Stomach (tissue), 9 donors: ENCODE results near the gene KRTAP10-9. TPM values are rescaled to one million over a fixed set of nuclear protein-coding genes. Genes with fewer than 3 reads are reported as not detected.

ENCODE experiments used
- DNase-seq, 2 donors: peaks; one replicate each; pipeline versions ENCODE4 v3.0.0 to v3.0.0-alpha.2; 2013 to 2019
- H3K27ac ChIP-seq, 5 donors: fragments of 200-600 bp in 4 of 5; sonication (generic) in 4 of 5; one replicate each; pipeline ENCODE4 v1.5.1; 2013 to 2019; ENCODE audit warnings: mild to moderate bottlenecking in 1 of 5, moderate library complexity in 1 of 5
- H3K27me3 ChIP-seq, 3 donors: fragments of 200-600 bp; sonication (generic); one replicate each; pipeline ENCODE4 v1.5.1; 2017 to 2019; ENCODE audit warnings: mixed run types in 1 of 3
- H3K36me3 ChIP-seq, 4 donors: fragments of 200-600 bp; sonication (generic); 1 replicate in 3 of 4; 2 replicates in 1 of 4; pipeline ENCODE4 v1.5.1; 2016 to 2019
- H3K4me1 ChIP-seq, 4 donors: fragments of 200-600 bp; sonication (generic); one replicate each; pipeline ENCODE4 v1.5.1; 2016 to 2019
- H3K4me3 ChIP-seq, 4 donors: fragments of 200-600 bp; sonication (generic) in 3 of 4; one replicate each; pipeline ENCODE4 v1.5.1; 2016 to 2019; ENCODE audit warnings: mild to moderate bottlenecking in 1 of 4
- H3K9me3 ChIP-seq, 4 donors: fragments of 200-600 bp; sonication (generic); one replicate each; pipeline ENCODE4 v1.5.1; 2016 to 2019
- CTCF ChIP-seq, 7 experiments: fragments of 450-650 bp in 4 of 7; fragments of 200-600 bp in 3 of 7; sonication (generic) in 3 of 7; IDR thresholded peaks; one replicate each; pipeline ENCODE4 v1.5.1; 2016 to 2019; ENCODE audit warnings: antibody characterized with exemption in 7 of 7, control low read depth in 2 of 7, mild to moderate bottlenecking in 1 of 7
- EP300 ChIP-seq: sonication (generic); formaldehyde crosslinking; IDR thresholded peaks from one replicate; pipeline ENCODE4 v1.6.1; 2017; ENCODE audit warnings: antibody characterized with exemption
- POLR2A ChIP-seq, 4 donors: fragments of 450-650 bp; IDR thresholded peaks; one replicate each; pipeline ENCODE4 v1.6.1; 2016; ENCODE audit warnings: antibody characterized with exemption in 4 of 4, control low read depth in 2 of 4, mild to moderate bottlenecking in 1 of 4, moderate library complexity in 1 of 4
- POLR2AphosphoS5 ChIP-seq, 3 donors: sonication (generic); formaldehyde crosslinking; IDR thresholded peaks; one replicate each; pipeline ENCODE4 v1.6.1; 2016; ENCODE audit warnings: antibody characterized with exemption in 3 of 3
- WGBS, 5 donors: extraction: QIAGEN DNeasy Blood & Tissue Kit in 3 of 5; methylation state at CpG; one replicate each; pipeline versions ENCODE4 v1.1.5 to v1.1.7; 2013 to 2018; 5-methylcytosine and 5-hydroxymethylcytosine counted together
- intact Hi-C: fragments of 100-400 bp; cut with DNase I; formaldehyde crosslinking; loops from one replicate; pipeline ENCODE4 v1.15.1; 2023; ENCODE audit warnings: low total_unique reads
- polyA plus RNA-seq, 3 donors: library from polyadenylated mRNA; stranded (reverse); fragments of 200-250 nt; gene quantifications; one replicate each; pipeline ENCODE4 v1.2.3, GENCODE V29; 2013
- total RNA-seq, 5 donors: library from RNA; depleted of rRNA; stranded (reverse); fragments of >200 nt; gene quantifications; one replicate each; pipeline versions ENCODE4 v1.1.0 to v1.2.3, GENCODE V29; 2014 to 2016
- donor health status: healthy with polysubstance abuse.
- donor health status: Bipolar disorder and iron deficiency.
- donor health status: healthy.

The KRTAP10-9 gene
- total and polyA plus RNA-seq, 8 donors = not detected

- TF ChIP-seq POLR2A (IDR thresholded peaks at IDR 0.05) (no peak), CTCF (IDR thresholded peaks at IDR 0.05) (no peak), POLR2AphosphoS5 (IDR thresholded peaks at IDR 0.05) (no peak), EP300 (no peak)
- Histone ChIP-seq H3K27ac (no peak overlapping the region), H3K27me3 (peaks cover 0 to 56% (median 13%) of the 10 kb centered on the region in 3 donors), H3K36me3 (no peaks in the 10 kb centered on the region), H3K4me1 (no peaks in the 10 kb centered on the region), H3K4me3 (no peak overlapping the region), H3K9me3 (peaks cover 0 to 32% (median 3%) of the 10 kb centered on the region in 4 donors)
- intact Hi-C loops = no loop called here
- WGBS, 5 donors = 71 to 78% (median 75%) methylated on average over 20 to 23 of the region's 23 CpGs
- DNase-seq = no peak
These were observed 25.1 kb upstream of the KRTAP10-9 start for GRCh38 chr21:44601596-44602462.

- no peaks in the 10 kb centered on the region for H3K4me1 ChIP-seq
- no peak overlapping the region for H3K4me3 ChIP-seq
- intact Hi-C loops = no loop called here
- 67 to 81% (median 75%) methylated on average over 1 to 20 of the region's 21 CpGs for WGBS, 5 donors
- peaks cover 0 to 56% (median 13%) of the 10 kb centered on the region in 3 donors for H3K27me3 ChIP-seq
- DNase-seq = no peak
- TF ChIP-seq POLR2A (IDR thresholded peaks at IDR 0.05) (no peak), CTCF (IDR thresholded peaks at IDR 0.05) (no peak), EP300 (no peak), POLR2AphosphoS5 (IDR thresholded peaks at IDR 0.05) (no peak)
- H3K36me3 ChIP-seq = no peaks in the 10 kb centered on the region
- peaks cover 0 to 34% (median 3%) of the 10 kb centered on the region in 4 donors for H3K9me3 ChIP-seq
- no peak overlapping the region for H3K27ac ChIP-seq
These were observed 24.4 kb upstream of the KRTAP10-9 start for GRCh38 chr21:44602463-44602850.

- 45 to 60% (median 50%) methylated on average over 10 to 17 of the region's 17 CpGs for WGBS, 5 donors
- TF ChIP-seq POLR2AphosphoS5 (IDR thresholded peaks at IDR 0.05) (no peak), EP300 (no peak), CTCF (IDR thresholded peaks at IDR 0.05) (no peak), POLR2A (IDR thresholded peaks at IDR 0.05) (no peak)
These were observed 23.6 kb upstream of the KRTAP10-9 start for GRCh38 chr21:44603109-44603875.

GRCh38 chr21:44603911-44604310 lies 23.0 kb upstream of the KRTAP10-9 start:
- 81 to 90% (median 85%) methylated on average over 8 of the region's 8 CpGs for WGBS, 5 donors
- TF ChIP-seq CTCF (IDR thresholded peaks at IDR 0.05) (no peak), POLR2A (IDR thresholded peaks at IDR 0.05) (no peak), EP300 (no peak), POLR2AphosphoS5 (IDR thresholded peaks at IDR 0.05) (no peak)

More at GRCh38 chr21:44603109-44603875, 23.6 kb upstream of the KRTAP10-9 start:
- Histone ChIP-seq H3K4me3 (no peak overlapping the region), H3K27me3 (peaks cover 0 to 54% (median 13%) of the 10 kb centered on the region in 3 donors), H3K27ac (no peak overlapping the region), H3K36me3 (no peaks in the 10 kb centered on the region), H3K4me1 (no peaks in the 10 kb centered on the region), H3K9me3 (peaks cover 0 to 28% (median 3%) of the 10 kb centered on the region in 4 donors)
- DNase-seq = no peak
- intact Hi-C loops = no loop called here

More at GRCh38 chr21:44603911-44604310, 23.0 kb upstream of the KRTAP10-9 start:
- H3K4me1 ChIP-seq = no peaks in the 10 kb centered on the region
- H3K36me3 ChIP-seq = no peaks in the 10 kb centered on the region
- intact Hi-C loops = no loop called here
- peaks cover 0 to 53% (median 13%) of the 10 kb centered on the region in 3 donors for H3K27me3 ChIP-seq
- peaks cover 0 to 22% (median 3%) of the 10 kb centered on the region in 4 donors for H3K9me3 ChIP-seq
- no peak for DNase-seq
- no peak overlapping the region for H3K27ac ChIP-seq
- no peak overlapping the region for H3K4me3 ChIP-seq
